HT1080 (cell line): Measurements from ENCODE around the gene ARFGEF3. TPM values are rescaled to one million over a fixed set of nuclear protein-coding genes. Genes with fewer than 3 reads are reported as not detected.

Experiments used
- DNase-seq: peaks from one replicate; pipeline ENCODE4 v3.0.0-alpha.2; 2015; ENCODE audit warnings: low read depth
- total RNA-seq: library from RNA; depleted of rRNA; stranded (reverse); fragments of >200 nt; shearing (Covaris generic); gene quantifications from 2 replicates; pipeline ENCODE4 v1.2.3, GENCODE V29; 2014

ARFGEF3 gene
- total RNA-seq, 1 experiment from 2014 or later, result 4.5 TPM

DNA sequence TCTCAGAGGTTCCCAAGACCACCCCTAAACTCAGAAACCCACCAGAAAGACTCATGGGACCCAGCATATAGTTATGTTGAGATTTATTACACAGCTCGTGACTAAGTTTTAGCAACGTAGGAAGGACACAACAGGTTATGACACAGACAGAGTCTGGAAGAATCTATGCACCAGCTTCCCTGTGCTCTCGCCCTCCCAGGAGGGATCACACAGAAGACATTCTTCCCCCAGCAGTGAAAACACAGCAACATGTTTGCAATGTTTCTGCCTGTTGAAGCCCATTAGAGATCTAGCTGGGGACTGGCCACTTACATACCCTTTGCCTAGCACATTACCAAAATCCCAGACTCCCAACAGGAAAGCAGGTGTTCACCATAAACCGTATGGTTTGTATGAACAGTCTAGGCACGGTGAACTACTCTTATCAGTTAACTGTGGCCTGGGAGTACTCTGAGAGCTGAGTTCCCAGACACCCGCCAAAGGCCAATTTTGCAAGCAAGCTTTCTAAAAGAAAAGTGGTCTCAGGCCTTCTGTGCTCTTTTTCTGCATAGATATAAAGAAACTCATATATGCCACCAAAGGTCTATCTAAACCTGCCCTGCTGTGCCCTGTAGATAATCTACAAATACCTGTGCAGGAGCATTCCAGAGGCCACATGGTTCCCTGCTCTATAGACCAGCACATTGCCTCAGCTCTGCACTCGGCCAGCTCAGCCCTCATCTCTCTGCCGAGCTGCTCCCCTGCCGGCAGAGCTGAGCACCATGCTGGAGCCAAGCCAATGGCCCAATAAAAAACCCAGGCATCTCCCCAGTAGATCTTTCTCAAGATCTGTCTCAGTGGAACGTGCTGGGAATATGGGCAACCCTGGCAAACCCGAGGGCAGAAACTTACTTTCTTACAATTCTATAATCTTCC is 146.3 kb downstream of the ARFGEF3 start:
- no peak for DNase-seq

GRCh38 chr6:138308731-138309110 is 147.0 kb downstream of the ARFGEF3 start:
- no peak for DNase-seq

DNA sequence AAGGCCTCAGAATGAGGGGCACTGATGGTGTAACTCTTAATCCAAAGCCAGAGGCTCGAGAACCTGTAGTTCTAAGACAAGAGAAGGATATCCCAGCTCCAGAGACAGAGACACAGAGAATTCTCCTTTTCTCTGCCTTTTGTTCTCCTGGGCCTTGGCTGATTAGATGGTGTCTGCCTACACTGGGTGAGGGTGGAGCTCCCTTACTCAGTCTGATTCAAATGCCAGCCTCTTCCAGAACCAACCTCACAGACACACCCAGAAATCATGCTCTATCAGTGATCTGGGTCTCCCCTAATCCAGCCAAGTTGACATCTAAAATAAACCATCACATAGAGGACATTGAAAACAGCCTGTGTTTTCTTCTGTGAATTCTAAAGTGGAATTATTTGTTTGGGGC is 148.0 kb downstream of the ARFGEF3 start:
- DNase-seq, result no peak

DNA sequence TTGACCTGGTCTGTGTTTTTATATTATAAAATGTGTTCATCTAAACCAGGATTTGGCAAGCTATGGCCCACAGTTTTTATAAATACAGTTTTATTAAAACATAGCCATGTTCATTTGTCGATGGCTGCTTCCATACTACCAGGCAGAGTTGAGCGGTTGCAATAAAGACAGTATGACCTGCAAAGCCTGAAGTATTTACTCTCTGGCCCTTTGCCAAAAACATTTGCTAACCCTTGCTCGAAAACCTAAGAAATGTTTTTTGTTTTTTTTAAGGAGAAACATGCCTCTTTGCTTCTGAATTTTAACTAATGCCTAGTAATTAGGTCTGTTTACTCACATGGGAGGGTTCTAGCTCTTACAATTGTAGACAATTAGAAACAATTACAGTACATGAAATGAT is 148.6 kb downstream of the ARFGEF3 start:
- DNase-seq, result no peak

DNA sequence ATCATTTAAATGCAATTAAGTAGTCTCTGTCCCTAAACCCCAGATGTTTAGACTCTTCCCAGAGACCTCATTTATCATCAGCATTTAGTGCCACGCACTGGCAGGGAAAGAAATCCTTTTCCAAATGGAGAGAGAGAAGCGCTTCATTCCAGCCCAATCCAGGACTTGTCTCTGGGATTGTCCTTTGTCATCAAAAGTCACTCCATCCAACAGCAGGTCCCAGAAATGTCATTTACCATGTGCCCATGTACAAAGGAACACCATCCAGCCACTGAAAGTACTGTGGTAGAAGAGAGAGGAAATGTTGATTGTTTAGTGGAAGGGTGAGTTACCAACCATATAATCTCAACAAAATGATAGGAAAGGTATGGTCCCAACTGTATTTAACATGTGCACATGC is 149.1 kb downstream of the ARFGEF3 start:
- DNase-seq, result no peak

DNA sequence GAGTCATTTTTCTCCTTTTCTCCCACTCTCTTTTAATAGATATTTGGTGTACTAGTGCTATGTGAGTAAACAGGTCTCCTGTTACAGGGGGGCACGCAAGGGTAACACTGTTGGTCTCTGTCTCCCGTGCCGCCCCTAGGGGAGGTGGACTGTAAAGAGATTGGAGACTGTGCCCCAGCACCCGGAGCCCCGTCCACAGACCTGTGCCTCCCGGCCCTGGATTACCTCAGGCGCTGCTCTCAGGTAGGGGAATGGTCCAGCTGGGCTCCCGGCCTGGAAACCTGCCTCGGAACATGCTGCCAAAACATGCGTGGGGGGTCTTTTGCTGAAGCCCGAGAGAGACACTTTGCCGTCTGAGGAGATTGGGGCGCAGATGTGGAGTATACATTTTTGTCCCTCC is 149.5 kb downstream of the ARFGEF3 start:
- no peak for DNase-seq

DNA sequence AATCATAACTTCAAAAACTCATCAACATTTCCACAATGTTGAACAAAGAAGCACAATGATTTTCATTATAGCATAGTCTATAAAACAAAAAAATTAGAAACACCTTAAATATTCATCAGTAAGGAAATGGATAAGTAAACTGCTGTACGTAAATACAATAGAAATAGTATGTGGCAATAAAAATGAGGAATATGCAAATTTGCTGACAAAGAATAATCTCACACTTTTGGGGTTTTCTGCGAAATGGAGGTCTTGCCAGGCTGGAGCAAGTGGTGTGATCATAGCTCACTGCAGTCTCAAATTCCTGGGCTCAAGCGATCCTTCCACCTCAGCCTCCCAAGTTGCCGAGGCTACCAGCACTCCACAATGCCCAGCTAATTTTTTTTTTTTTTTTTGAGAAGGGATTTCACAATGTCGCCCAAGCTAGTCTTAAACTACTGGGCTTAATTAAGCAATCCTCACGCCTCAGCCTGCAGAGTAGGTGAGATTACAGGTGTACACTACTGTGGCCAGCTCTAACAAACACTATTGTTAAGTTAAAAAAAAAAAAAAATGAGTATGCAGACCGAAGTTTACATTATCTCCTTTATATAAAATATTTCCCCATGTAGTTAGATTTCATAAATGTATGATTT is 157.1 kb downstream of the ARFGEF3 start:
- DNase-seq, result no peak

DNA sequence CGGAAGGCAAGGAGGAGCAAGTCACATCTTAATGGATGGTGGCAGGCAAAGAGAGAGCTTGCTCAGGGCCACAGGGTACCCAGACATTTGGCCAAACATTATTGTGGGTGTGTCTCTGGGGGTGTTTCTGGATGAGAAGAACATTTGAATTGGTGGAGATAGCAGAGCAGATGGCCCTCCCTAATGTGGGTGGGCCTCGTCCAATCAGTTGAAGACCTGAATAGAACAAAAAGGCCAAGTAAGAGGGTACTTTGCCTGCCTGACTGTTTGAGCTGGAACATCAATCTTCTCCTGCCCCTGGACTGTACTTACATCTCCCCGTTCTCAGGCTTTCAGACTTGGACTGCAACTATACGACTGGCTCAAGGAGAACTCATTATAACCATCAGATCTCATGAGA is 160.2 kb downstream of the ARFGEF3 start:
- DNase-seq, result no peak

DNA sequence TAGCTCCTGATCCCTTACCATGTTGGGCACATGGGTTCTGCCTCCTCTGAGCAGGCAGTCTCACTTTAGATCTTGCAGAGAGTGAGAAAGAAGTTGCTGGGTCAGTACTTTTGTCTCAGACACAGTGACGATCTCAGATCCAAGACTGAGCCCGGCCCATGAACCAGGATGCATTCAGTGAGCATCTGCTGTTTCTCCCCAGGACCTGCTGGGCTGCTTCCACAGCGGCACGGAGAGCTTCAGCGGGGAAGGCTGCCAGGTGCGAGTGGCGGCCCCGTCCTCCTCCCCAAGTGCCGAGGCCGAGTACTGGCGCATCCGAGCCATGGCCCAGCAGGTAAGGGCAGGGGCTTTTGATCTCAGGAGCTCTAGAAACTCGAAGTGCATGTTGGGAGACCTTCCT is 162.1 kb downstream of the ARFGEF3 start:
- no peak for DNase-seq

DNA sequence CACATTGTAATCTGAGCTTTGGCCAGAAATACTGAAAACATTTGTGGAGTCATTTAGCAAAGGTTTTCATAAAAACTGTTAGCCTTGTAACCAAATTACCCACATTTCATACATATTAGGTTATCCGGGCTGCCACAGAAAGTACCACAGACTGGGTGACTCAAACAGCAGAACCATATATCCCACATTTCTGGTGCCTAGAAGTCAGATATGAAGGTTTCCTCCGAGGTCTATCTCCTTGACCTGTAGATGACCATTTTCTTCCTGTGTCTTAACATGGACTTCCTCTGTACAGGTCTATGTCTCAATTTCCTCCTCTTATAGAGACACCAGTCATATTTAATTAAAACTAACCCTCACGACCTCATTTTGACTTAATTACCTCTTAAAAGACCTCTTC is 166.5 kb downstream of the ARFGEF3 start:
- no peak for DNase-seq

GRCh38 chr6:138330763-138331162 is 169.0 kb downstream of the ARFGEF3 start:
- no peak for DNase-seq

GRCh38 chr6:138331444-138331843 is 169.7 kb downstream of the ARFGEF3 start:
- DNase-seq, result no peak

DNA sequence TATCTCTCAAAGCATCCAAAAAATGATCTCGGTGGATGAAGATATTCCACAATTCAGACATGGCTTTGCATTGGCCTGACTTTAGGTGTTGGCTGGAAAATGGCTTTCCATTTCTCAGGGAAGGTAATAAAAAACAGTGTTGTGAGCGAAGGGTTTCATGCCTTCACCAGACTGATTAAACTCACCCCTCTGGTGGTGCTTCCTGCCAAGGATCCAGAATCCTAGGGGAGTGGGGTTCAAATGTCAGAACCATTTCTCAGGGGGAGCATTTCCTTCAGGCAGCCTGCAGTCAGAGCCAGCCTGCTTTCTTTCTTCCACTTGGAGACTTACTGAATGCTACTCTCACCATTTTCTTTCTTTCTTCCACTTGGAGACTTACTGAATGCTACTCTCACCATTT is 170.2 kb downstream of the ARFGEF3 start:
- DNase-seq, result no peak

DNA sequence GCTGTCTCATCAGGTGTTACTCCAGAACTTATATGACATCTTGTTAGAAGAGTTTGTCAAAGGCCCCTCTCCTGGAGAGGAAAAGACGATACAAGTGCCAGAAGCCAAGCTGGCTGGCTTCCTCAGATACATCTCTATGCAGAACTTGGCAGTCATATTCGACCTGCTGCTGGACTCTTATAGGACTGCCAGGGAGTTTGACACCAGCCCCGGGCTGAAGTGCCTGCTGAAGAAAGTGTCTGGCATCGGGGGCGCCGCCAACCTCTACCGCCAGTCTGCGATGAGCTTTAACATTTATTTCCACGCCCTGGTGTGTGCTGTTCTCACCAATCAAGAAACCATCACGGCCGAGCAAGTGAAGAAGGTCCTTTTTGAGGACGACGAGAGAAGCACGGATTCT is 172.3 kb downstream of the ARFGEF3 start:
- DNase-seq, result no peak

- DNase-seq, result no peak
Measured at GRCh38 chr6:138334963-138335362, 173.2 kb downstream of the ARFGEF3 start.

- no peak for DNase-seq
Measured at GRCh38 chr6:138336221-138336620, 174.5 kb downstream of the ARFGEF3 start.

- DNase-seq, result no peak
Measured at GRCh38 chr6:138337076-138337475, 175.3 kb downstream of the ARFGEF3 start.

DNA sequence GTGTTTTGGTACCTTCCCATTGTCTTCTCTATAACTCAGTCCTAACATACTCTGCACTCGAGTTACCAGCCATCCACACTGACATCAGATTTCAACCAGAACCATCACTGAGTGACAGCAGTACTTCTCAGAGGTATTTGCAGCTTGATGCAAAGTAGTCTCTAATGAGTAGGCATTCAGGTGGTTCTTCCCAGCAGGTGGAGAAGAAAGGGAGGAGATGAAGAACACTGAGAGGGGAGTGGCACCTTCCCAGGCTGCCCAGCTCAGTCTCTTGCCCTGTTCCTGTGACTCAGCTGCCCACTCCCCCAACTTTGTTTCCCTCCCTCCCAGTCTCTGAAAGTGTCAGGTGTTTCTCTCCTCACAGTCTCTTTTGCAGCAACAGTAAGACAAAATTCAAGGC is 177.3 kb downstream of the ARFGEF3 start:
- no peak for DNase-seq

DNA sequence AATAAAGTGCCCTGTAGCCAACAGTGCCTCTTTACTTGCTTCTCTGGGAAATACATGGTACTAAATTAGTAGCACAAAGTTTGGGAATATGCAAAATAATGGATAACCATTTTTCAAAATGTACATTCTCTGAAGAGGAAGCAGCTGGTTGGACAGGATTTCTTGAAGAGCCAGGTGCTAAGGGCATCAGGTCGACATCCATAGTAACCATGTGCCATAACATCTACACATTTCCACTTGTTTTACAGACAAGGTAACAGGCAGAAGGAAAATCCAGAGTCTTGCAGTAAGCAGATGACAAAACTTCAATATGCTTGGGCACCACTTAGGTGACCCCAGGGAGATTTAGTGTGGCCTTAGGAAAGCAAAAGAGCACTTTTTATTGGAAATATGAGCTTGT is 179.4 kb downstream of the ARFGEF3 start:
- DNase-seq, result no peak

GRCh38 chr6:138343112-138343511 is 181.4 kb downstream of the ARFGEF3 start:
- DNase-seq, result no peak

DNA sequence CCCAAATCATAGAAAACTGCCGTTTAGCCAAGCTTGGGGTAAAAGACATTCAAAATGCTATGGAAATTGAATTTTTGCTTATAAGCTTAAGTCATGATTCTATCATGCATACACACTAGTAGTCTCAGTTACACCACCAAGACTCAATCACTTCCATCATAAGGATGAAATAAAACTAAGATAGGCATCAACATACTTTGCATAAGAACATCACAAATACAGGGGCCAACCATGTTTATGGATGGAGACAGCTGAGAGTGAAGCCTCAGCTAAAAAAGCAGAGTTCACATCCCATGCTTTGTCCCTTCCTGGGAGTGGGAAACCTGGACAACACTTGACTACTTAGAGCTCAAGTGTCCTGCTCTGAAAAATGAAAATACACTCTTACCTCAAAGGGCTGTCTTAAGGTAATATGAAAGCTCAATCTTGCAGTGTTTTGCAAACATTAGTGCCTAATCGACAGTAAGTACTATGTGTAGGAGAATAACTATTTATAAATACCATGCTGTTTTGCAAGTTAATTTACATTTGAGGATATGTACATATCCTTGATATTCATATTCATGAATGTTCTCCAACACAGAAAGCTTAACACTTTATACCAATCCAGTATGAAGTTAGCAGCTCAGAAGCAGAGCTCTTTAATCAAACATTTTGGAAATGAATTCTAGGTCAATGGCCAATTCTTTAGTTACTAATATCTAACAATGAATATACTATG is 184.0 kb downstream of the ARFGEF3 start:
- DNase-seq, result no peak
